ENCODE results near the gene AKR1C4. TPM values are rescaled to one million over a fixed set of nuclear protein-coding genes. Genes with fewer than 3 reads are reported as not detected.
"Not testable (repeated sequence)": the region's sequence is repeated elsewhere in the genome, so short reads cannot be mapped to it uniquely, and the experiment has no call there.

Gene AKR1C4
- total RNA-seq, 1 donor from 2014 or later, result not detected

DNA sequence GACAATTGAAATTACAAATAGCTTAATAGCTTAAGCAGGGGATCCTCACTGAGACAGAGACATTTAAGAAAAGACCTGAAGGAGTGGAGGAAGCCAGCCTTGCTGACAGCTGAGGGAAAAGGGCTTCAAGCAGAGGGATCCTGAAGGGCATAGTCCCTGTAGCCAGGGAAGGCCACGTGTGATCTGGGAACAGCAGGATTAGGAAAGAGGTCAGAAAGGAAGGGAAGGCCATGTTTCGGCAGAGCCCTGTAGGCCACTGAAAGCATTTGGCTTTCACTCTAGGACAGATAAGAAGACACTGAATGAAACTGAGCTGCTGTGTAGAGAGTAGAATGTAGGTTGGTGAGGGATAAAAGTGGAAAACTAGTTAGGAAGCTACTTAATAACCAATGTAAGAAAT is 8.3 kb upstream of the AKR1C4 start:
- no peaks in the 10 kb centered on the region for H3K36me3 ChIP-seq (ENCODE audit: control insufficient read depth, insufficient read depth, low read length)
- no peak for DNase-seq (ENCODE audit: low read depth)
- no peaks in the 10 kb centered on the region for H3K27me3 ChIP-seq (ENCODE audit: control insufficient read depth, insufficient read depth, low read length)
- H3K4me3 ChIP-seq (ENCODE audit: low read depth, low read length), result no peak overlapping the region
- TF ChIP-seq, protein P1, sequence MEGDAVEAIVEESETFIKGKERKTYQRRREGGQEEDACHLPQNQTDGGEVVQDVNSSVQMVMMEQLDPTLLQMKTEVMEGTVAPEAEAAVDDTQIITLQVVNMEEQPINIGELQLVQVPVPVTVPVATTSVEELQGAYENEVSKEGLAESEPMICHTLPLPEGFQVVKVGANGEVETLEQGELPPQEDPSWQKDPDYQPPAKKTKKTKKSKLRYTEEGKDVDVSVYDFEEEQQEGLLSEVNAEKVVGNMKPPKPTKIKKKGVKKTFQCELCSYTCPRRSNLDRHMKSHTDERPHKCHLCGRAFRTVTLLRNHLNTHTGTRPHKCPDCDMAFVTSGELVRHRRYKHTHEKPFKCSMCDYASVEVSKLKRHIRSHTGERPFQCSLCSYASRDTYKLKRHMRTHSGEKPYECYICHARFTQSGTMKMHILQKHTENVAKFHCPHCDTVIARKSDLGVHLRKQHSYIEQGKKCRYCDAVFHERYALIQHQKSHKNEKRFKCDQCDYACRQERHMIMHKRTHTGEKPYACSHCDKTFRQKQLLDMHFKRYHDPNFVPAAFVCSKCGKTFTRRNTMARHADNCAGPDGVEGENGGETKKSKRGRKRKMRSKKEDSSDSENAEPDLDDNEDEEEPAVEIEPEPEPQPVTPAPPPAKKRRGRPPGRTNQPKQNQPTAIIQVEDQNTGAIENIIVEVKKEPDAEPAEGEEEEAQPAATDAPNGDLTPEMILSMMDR (IDR thresholded peaks at IDR 0.05; ENCODE audit: insufficient read depth, low read length, severe bottlenecking), result no peak
- FAIRE-seq, result no peak

DNA sequence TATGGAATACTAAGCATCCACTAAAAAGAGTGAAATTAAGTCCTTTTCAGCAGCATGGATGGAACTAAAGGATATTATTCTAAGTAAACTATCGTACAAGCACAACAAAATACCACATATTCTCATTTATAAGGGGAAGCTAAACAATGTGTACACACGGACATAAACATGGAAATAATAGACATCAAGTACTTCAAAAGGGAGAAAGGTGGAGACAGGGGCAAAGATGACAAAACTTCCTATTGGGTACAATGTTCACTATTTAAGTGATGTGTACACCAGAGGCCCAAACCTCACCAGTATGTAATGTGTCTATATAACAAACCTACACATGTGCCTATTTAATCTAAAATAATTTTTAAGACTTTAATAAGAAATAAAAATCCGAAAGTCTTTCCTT is 2.2 kb upstream of the AKR1C4 start:
- Histone ChIP-seq H3K4me3 (ENCODE audit: low read depth, low read length) (no peak overlapping the region), H3K36me3 (ENCODE audit: control insufficient read depth, insufficient read depth, low read length) (no peaks in the 10 kb centered on the region), H3K27me3 (ENCODE audit: control insufficient read depth, insufficient read depth, low read length) (no peaks in the 10 kb centered on the region)
- FAIRE-seq (no peak), DNase-seq (ENCODE audit: low read depth) (no peak)
- TF ChIP-seq, protein P1 (IDR thresholded peaks at IDR 0.05; ENCODE audit: insufficient read depth, low read length, severe bottlenecking), result no peak

DNA sequence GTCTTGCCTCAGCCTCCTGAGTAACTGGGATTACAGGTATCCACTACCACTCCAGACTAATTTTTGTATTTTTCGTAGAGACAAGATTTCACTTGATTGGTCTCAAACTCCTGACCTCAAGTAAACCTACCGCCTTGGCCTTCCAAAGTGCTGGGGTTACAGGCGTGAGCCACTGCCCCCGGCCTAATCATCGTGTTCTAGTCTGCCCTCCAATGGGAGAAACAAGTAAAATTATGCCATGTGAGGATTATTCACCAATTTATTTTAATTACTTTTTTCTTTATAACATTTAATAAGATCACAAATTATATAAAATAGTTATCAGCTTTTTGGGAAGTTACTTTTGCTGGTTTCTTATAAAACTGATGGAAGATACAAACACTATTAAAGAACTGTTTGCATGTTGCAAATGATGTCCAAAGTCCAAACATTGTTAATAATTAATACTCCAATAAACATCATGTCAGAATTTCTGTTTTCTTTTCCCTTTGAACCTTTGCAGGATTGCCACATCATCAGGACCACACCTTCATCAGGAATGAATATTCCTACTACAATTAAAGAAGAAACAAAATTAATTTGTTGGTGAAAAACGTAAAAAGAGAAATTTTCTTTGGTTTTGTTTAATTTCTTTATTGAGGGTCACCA is 786 bp upstream of the AKR1C4 start:
- H3K36me3 ChIP-seq (ENCODE audit: control insufficient read depth, insufficient read depth, low read length), result no peaks in the 10 kb centered on the region
- DNase-seq (ENCODE audit: low read depth) (no peak), FAIRE-seq (no peak)
- H3K27me3 ChIP-seq (ENCODE audit: control insufficient read depth, insufficient read depth, low read length), result no peaks in the 10 kb centered on the region
- H3K4me3 ChIP-seq (ENCODE audit: low read depth, low read length), result no peak overlapping the region
- TF ChIP-seq, protein P1 (IDR thresholded peaks at IDR 0.05; ENCODE audit: insufficient read depth, low read length, severe bottlenecking), result no peak

DNA sequence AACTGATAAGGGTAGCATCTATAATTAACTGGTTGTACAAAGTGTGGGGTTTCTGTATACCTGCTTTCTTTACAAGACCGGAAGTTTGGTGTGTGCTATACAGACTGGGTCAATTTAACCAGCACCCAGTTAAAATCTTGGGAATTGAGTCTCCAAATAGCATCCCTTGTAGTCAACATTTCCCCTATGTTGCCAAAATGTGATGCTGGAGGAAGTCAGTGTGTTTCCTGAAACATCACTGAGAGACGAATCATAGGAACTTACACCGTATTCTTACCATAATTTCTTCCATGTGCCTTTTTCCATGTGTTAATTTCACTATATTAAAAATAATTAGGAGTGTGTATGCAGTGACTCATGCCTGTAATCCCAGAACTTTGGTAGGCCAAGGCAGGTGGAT is 1.7 kb downstream of the AKR1C4 start:
- FAIRE-seq (no peak), DNase-seq (ENCODE audit: low read depth) (peak; percentile 45)
- Histone ChIP-seq H3K36me3 (ENCODE audit: control insufficient read depth, insufficient read depth, low read length) (no peaks in the 10 kb centered on the region), H3K4me3 (ENCODE audit: low read depth, low read length) (no peak overlapping the region), H3K27me3 (ENCODE audit: control insufficient read depth, insufficient read depth, low read length) (no peaks in the 10 kb centered on the region)
- TF ChIP-seq, protein P1 (IDR thresholded peaks at IDR 0.05; ENCODE audit: insufficient read depth, low read length, severe bottlenecking), result no peak

DNA sequence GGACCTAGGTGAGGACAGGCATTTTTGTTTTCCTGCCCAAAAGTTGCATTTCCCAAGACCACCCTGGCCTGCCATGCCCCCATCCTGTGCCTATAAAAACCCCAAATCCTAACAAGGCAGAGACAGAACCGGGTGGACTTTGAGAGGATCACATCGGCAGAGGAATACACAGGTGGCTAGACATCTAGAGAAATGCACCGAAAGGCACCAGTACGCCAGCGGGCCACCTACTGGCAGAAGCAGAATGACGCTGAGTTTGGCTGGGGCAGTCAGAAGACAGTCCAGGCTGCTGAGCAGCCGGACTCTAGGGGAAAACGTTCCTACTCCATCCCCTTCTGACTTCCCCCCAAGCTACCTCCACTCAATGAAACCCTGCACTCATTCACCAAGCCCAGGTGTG is 2.8 kb downstream of the AKR1C4 start:
- DNase-seq (ENCODE audit: low read depth) (no peak), FAIRE-seq (no peak)
- Histone ChIP-seq H3K27me3 (ENCODE audit: control insufficient read depth, insufficient read depth, low read length) (no peaks in the 10 kb centered on the region), H3K4me3 (ENCODE audit: low read depth, low read length) (no peak overlapping the region), H3K36me3 (ENCODE audit: control insufficient read depth, insufficient read depth, low read length) (no peaks in the 10 kb centered on the region)
- TF ChIP-seq, protein P1 (IDR thresholded peaks at IDR 0.05; ENCODE audit: insufficient read depth, low read length, severe bottlenecking), result no peak

DNA sequence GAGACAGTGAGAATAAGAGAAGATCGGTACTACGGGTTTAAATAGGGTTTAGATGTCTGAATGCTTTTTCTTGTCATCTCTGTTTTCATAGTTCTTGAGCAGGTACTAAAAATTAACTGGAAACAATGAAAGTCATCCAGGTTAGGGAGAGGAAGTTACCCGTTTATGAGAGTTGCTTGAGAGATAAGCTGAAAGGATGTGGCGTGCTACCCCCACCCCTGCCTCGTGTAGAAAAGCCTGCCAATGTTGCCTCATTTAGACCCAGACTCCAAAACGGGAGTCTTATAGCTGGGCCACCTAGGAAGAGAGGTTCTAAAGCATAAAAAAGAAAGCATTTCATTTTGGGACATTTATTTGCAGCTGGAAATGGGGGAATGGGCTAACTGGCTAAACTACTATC is 10.2 kb downstream of the AKR1C4 start:
- FAIRE-seq, result peak; percentile 64
- TF ChIP-seq, protein P1 (IDR thresholded peaks at IDR 0.05; ENCODE audit: insufficient read depth, low read length, severe bottlenecking), result no peak
- no peaks in the 10 kb centered on the region for H3K27me3 ChIP-seq (ENCODE audit: control insufficient read depth, insufficient read depth, low read length)
- no peaks in the 10 kb centered on the region for H3K36me3 ChIP-seq (ENCODE audit: control insufficient read depth, insufficient read depth, low read length)
- no peak for DNase-seq (ENCODE audit: low read depth)
- no peak overlapping the region for H3K4me3 ChIP-seq (ENCODE audit: low read depth, low read length)

DNA sequence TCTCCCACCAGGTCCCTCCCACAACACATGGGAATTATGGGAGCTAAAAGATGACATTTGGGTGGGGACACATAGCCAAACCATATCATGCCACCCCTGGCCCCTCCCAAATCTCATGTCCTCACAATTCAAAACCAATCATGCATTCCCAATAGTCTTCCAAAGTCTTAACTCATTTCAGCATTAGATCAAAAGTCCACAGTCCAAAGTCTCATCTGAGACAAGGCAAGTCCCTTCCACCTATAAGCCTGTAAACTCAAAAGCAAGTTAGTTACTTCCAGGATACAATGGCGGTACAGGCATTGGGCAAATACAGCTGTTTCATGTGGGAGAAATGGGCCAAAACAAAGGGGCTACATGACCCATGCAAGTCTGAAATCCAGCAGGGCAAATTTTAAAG is 13.1 kb downstream of the AKR1C4 start:
- FAIRE-seq; H3K4me3 ChIP-seq (ENCODE audit: low read depth, low read length); H3K27me3 ChIP-seq (ENCODE audit: control insufficient read depth, insufficient read depth, low read length); DNase-seq (ENCODE audit: low read depth); H3K36me3 ChIP-seq (ENCODE audit: control insufficient read depth, insufficient read depth, low read length): not testable (repeated sequence)

DNA sequence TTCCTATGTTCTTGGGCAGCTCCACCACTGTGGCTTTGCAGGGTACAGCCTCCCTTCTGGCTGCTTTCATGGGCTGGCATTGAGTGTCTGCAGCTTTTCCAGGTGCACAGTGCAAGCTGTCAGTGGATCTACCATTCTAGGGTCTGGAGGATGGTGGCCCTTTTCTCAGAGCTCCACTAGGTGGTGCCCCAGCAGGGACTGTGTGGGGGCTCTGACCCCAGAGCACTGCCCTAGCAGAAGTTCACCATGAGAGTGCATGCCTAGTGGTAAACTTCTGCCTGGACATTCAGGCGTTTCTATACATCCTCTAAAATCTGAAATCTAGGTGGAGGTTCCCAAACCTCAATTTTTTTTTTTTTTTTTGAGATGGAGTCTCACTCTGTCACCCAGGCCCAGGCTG is 13.6 kb downstream of the AKR1C4 start:
- not testable (repeated sequence) for DNase-seq (ENCODE audit: low read depth); FAIRE-seq; H3K36me3 ChIP-seq (ENCODE audit: control insufficient read depth, insufficient read depth, low read length); H3K4me3 ChIP-seq (ENCODE audit: low read depth, low read length); H3K27me3 ChIP-seq (ENCODE audit: control insufficient read depth, insufficient read depth, low read length)

Measured in bronchial epithelial cell (primary cell).